ENCODE results near the gene MRPL54.

DNA sequence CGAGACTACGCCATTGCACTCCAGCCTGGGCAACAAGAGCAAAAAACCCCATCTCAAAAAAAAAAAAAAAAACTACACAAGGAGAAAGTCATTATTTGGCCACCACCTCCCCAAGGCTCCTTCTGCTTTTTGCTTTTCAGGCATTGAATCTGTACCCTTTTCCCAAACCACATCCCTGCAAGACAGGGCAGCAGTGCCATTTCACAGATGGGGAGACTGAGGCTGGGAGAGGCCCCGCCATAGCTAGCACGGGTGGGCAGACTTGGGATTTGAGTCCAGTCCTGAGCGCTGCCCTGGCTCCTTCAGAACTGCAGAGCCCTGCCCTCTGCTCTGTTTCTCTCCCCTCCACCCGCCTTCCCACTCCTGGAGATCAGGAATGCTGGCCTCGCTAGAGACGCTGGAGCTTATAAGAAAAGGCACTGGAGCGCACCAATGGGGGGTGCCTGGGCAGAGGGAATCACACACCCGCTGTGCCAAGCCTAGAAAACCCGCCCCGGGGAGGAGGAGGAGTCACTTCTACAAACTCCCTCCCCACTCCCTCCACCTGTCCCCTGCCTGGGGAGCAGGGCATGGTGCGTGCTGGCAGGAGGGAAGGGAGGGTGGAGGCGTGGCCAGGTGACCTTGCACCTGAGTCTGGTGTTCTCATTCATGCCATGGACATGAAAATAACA lies 36.7 kb upstream of the MRPL54 start:
- TF ChIP-seq SP1 (IDR thresholded peaks at IDR 0.05), result no peak
- TF ChIP-seq FOXM1 (IDR thresholded peaks at IDR 0.05; ENCODE audit: borderline replicate concordance), result no peak
- TF ChIP-seq, protein P1, sequence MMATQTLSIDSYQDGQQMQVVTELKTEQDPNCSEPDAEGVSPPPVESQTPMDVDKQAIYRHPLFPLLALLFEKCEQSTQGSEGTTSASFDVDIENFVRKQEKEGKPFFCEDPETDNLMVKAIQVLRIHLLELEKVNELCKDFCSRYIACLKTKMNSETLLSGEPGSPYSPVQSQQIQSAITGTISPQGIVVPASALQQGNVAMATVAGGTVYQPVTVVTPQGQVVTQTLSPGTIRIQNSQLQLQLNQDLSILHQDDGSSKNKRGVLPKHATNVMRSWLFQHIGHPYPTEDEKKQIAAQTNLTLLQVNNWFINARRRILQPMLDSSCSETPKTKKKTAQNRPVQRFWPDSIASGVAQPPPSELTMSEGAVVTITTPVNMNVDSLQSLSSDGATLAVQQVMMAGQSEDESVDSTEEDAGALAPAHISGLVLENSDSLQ (IDR thresholded peaks at IDR 0.05), result no peak
